Small intestine (tissue), 7 donors: ENCODE measurements around the gene WDSUB1. TPM values are rescaled to one million over a fixed set of nuclear protein-coding genes. Genes with fewer than 3 reads are reported as not detected.

Experiments used
- DNase-seq, 2 donors: peaks; one replicate each; pipeline versions ENCODE4 v3.0.0 to v3.0.0-alpha.2; 2013
- FAIRE-seq: peaks from 2 replicates; lab custom pipeline; 2012; peaks lifted over from hg19 to GRCh38; lab: Jason Lieb, UNC
- H3K27ac ChIP-seq, 3 donors: one replicate each; pipeline ENCODE4 v1.5.1; 2013; ENCODE audit warnings: low read length in 2 of 3, mild to moderate bottlenecking in 2 of 3, control low read depth in 1 of 3, inconsistent platforms in 1 of 3, low read depth in 1 of 3, moderate library complexity in 1 of 3
- H3K27me3 ChIP-seq, 3 donors: one replicate each; pipeline ENCODE4 v1.6.1; 2013; ENCODE audit warnings: low read length in 3 of 3, inconsistent platforms in 1 of 3; ENCODE audit not compliant: control insufficient read depth in 3 of 3, insufficient read depth in 3 of 3
- H3K36me3 ChIP-seq, 3 donors: one replicate each; pipeline ENCODE4 v1.6.1; 2013; ENCODE audit warnings: low read length in 3 of 3, inconsistent platforms in 1 of 3, low read depth in 1 of 3, mild to moderate bottlenecking in 1 of 3, moderate library complexity in 1 of 3; ENCODE audit not compliant: control insufficient read depth in 3 of 3, insufficient read depth in 2 of 3
- H3K4me1 ChIP-seq, 3 donors: one replicate each; pipeline ENCODE4 v1.6.1; 2013; ENCODE audit warnings: low read length in 2 of 3, inconsistent platforms in 1 of 3, low read depth in 1 of 3, mild to moderate bottlenecking in 1 of 3, moderate library complexity in 1 of 3; ENCODE audit not compliant: control insufficient read depth in 3 of 3, insufficient read depth in 2 of 3
- H3K4me3 ChIP-seq, 3 donors: one replicate each; pipeline ENCODE4 v1.5.1; 2013; ENCODE audit warnings: low read length in 3 of 3, control low read depth in 1 of 3, inconsistent platforms in 1 of 3, low read depth in 1 of 3, mild to moderate bottlenecking in 1 of 3, moderate library complexity in 1 of 3
- H3K9me3 ChIP-seq, 2 donors: one replicate each; pipeline ENCODE4 v1.6.1; 2013; ENCODE audit warnings: low read depth in 1 of 2, low read length in 1 of 2; ENCODE audit not compliant: control insufficient read depth in 2 of 2, insufficient read depth in 1 of 2
- WGBS, 3 donors: extraction: QIAGEN DNeasy Blood & Tissue Kit; methylation state at CpG; one replicate each; pipeline ENCODE4 v1.1.7; 2013; 5-methylcytosine and 5-hydroxymethylcytosine counted together
- polyA plus RNA-seq, 4 donors: library from polyadenylated mRNA; stranded (reverse) in 3 of 4; unstranded in 1 of 4; fragments of 200-250 nt in 3 of 4; fragments of 120-200 nt in 1 of 4; gene quantifications; one replicate each; pipeline versions ENCODE4 v1.2.1 to v1.2.3, GENCODE V29; 2013
- donor health status: healthy with polysubstance abuse.
- donor health status: control.
- donor health status: control.
- donor health status: Bipolar disorder and iron deficiency.
- donor health status: healthy.

Gene WDSUB1
- polyA plus RNA-seq, 4 donors: 7.0 to 14.6 (median 8.5) TPM

GRCh38 chr2:159188449-159188848 lies 98.1 kb downstream of the WDSUB1 start:
- no peaks in the 10 kb centered on the region for H3K4me1 ChIP-seq
- no peak for FAIRE-seq

GRCh38 chr2:159187106-159187505 lies 99.4 kb downstream of the WDSUB1 start:
- no peak overlapping the region for H3K27ac ChIP-seq
- no peaks in the 10 kb centered on the region for H3K4me1 ChIP-seq
- DNase-seq (no peak), FAIRE-seq (no peak)
- peaks cover 0 to 62% (median 3%) of the 10 kb centered on the region in 3 donors for H3K36me3 ChIP-seq
- no peak overlapping the region for H3K4me3 ChIP-seq
- no peaks in the 10 kb centered on the region for H3K27me3 ChIP-seq
- WGBS, 3 donors: 66 to 70% (median 66%) methylated on average over 6 of the region's 6 CpGs
- no peaks in the 10 kb centered on the region for H3K9me3 ChIP-seq

More at GRCh38 chr2:159188449-159188848, 98.1 kb downstream of the WDSUB1 start:
- no peak for DNase-seq
- Histone ChIP-seq H3K27ac (no peak overlapping the region), H3K4me3 (no peak overlapping the region), H3K9me3 (no peaks in the 10 kb centered on the region), H3K36me3 (peaks cover 0 to 59% (median 3%) of the 10 kb centered on the region in 3 donors), H3K27me3 (no peaks in the 10 kb centered on the region)
- 84% methylated on average over 4 of the region's 4 CpGs for WGBS, 3 donors

- Histone ChIP-seq H3K9me3 (no peaks in the 10 kb centered on the region), H3K27ac (no peak overlapping the region), H3K36me3 (peaks cover 0 to 65% (median 3%) of the 10 kb centered on the region in 3 donors), H3K27me3 (no peaks in the 10 kb centered on the region), H3K4me3 (no peak overlapping the region), H3K4me1 (no peaks in the 10 kb centered on the region)
- DNase-seq (no peak), FAIRE-seq (no peak)
- 79 to 91% (median 83%) methylated on average over 4 of the region's 4 CpGs for WGBS, 3 donors
Measured at GRCh38 chr2:159186462-159186861, 100.0 kb downstream of the WDSUB1 start.
